ENCODE measurements around the gene RASGRF1. TPM values are rescaled to one million over a fixed set of nuclear protein-coding genes. Genes with fewer than 3 reads are reported as not detected.

The RASGRF1 gene
- total RNA-seq, 1 experiment from 2014 or later = 0.70 TPM

- no TSS peak for BruUV-seq (replicated peaks)
- ChIA-PET POLR2A (no interaction called here), CTCF (no interaction called here)
- Mint-ChIP-seq H3K27ac (ENCODE audit: low read depth, unreplicated experiment) (no peak overlapping the region), H3K4me1 (ENCODE audit: insufficient read depth, unreplicated experiment) (no peaks in the 10 kb centered on the region), H3K27me3 (ENCODE audit: insufficient read depth, unreplicated experiment) (peaks cover 18% of the 10 kb centered on the region), H3K4me3 (ENCODE audit: unreplicated experiment) (no peak overlapping the region), H3K36me3 (ENCODE audit: insufficient read depth, unreplicated experiment) (no peaks in the 10 kb centered on the region), H3K9me3 (ENCODE audit: unreplicated experiment) (no peaks in the 10 kb centered on the region)
- TF ChIP-seq, protein P1, sequence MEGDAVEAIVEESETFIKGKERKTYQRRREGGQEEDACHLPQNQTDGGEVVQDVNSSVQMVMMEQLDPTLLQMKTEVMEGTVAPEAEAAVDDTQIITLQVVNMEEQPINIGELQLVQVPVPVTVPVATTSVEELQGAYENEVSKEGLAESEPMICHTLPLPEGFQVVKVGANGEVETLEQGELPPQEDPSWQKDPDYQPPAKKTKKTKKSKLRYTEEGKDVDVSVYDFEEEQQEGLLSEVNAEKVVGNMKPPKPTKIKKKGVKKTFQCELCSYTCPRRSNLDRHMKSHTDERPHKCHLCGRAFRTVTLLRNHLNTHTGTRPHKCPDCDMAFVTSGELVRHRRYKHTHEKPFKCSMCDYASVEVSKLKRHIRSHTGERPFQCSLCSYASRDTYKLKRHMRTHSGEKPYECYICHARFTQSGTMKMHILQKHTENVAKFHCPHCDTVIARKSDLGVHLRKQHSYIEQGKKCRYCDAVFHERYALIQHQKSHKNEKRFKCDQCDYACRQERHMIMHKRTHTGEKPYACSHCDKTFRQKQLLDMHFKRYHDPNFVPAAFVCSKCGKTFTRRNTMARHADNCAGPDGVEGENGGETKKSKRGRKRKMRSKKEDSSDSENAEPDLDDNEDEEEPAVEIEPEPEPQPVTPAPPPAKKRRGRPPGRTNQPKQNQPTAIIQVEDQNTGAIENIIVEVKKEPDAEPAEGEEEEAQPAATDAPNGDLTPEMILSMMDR (IDR thresholded peaks at IDR 0.05; ENCODE audit: unreplicated experiment) = no peak
- no peak for DNase-seq (ENCODE audit: unreplicated experiment)
- intact Hi-C loops (cut with micrococcal nuclease) = no loop called here
Measured at GRCh38 chr15:79065361-79065705, 25.2 kb downstream of the RASGRF1 start.

- TF ChIP-seq, protein P1 (IDR thresholded peaks at IDR 0.05; ENCODE audit: unreplicated experiment) = no peak
- ChIA-PET POLR2A (interaction anchor here (0.6 kb wide), 1 partner anchor 181 kb away, joined by 4 read pairs; no protein-coding TSS in a partner anchor), CTCF (no interaction called here)
- Mint-ChIP-seq H3K4me1 (ENCODE audit: insufficient read depth, unreplicated experiment) (no peaks in the 10 kb centered on the region), H3K9me3 (ENCODE audit: unreplicated experiment) (no peaks in the 10 kb centered on the region), H3K27ac (ENCODE audit: low read depth, unreplicated experiment) (no peak overlapping the region), H3K4me3 (ENCODE audit: unreplicated experiment) (no peak overlapping the region), H3K36me3 (ENCODE audit: insufficient read depth, unreplicated experiment) (no peaks in the 10 kb centered on the region), H3K27me3 (ENCODE audit: insufficient read depth, unreplicated experiment) (peaks cover 18% of the 10 kb centered on the region)
- intact Hi-C loops (cut with micrococcal nuclease) = no loop called here
- no TSS peak for BruUV-seq (replicated peaks)
- no peak for DNase-seq (ENCODE audit: unreplicated experiment)
Measured at GRCh38 chr15:79064496-79064895, 26.1 kb downstream of the RASGRF1 start.

- Mint-ChIP-seq H3K27me3 (ENCODE audit: insufficient read depth, unreplicated experiment) (peaks cover 18% of the 10 kb centered on the region), H3K4me3 (ENCODE audit: unreplicated experiment) (no peak overlapping the region), H3K9me3 (ENCODE audit: unreplicated experiment) (no peaks in the 10 kb centered on the region), H3K27ac (ENCODE audit: low read depth, unreplicated experiment) (no peak overlapping the region), H3K4me1 (ENCODE audit: insufficient read depth, unreplicated experiment) (no peaks in the 10 kb centered on the region), H3K36me3 (ENCODE audit: insufficient read depth, unreplicated experiment) (peaks cover 4% of the 10 kb centered on the region)
- TF ChIP-seq, protein P1 (IDR thresholded peaks at IDR 0.05; ENCODE audit: unreplicated experiment) = no peak
- no peak for DNase-seq (ENCODE audit: unreplicated experiment)
- POLR2A ChIA-PET = no interaction called here
- intact Hi-C loops (cut with micrococcal nuclease) = no loop called here
- CTCF ChIA-PET = interaction anchor here (0.6 kb wide), 1 partner anchor 91 kb away, joined by 4 read pairs; no protein-coding TSS in a partner anchor
- BruUV-seq (replicated peaks) = no TSS peak
Measured at GRCh38 chr15:79060175-79060574, 30.4 kb downstream of the RASGRF1 start.

GRCh38 chr15:79059081-79059572 lies 31.5 kb downstream of the RASGRF1 start:
- intact Hi-C loops (cut with micrococcal nuclease) = no loop called here
- Mint-ChIP-seq H3K4me1 (ENCODE audit: insufficient read depth, unreplicated experiment) (no peaks in the 10 kb centered on the region), H3K4me3 (ENCODE audit: unreplicated experiment) (no peak overlapping the region), H3K9me3 (ENCODE audit: unreplicated experiment) (no peaks in the 10 kb centered on the region), H3K36me3 (ENCODE audit: insufficient read depth, unreplicated experiment) (peaks cover 4% of the 10 kb centered on the region), H3K27ac (ENCODE audit: low read depth, unreplicated experiment) (no peak overlapping the region), H3K27me3 (ENCODE audit: insufficient read depth, unreplicated experiment) (peaks cover 18% of the 10 kb centered on the region)
- TF ChIP-seq, protein P1 (IDR thresholded peaks at IDR 0.05; ENCODE audit: unreplicated experiment) = no peak
- BruUV-seq (replicated peaks) = no TSS peak
- DNase-seq (ENCODE audit: unreplicated experiment) = no peak
- ChIA-PET CTCF (no interaction called here), POLR2A (no interaction called here)
